GM23248 (cell line): ENCODE data around the gene FAM174C.

Experiments
- EZH2 ChIP-seq: fragments of 200-600 bp; sonication (generic); IDR thresholded peaks from 2 replicates; pipeline ENCODE4 v1.6.1; 2018; ENCODE audit warnings: antibody characterized with exemption, mild to moderate bottlenecking; ENCODE audit not compliant: insufficient read depth, poor library complexity, severe bottlenecking
- EZH2phosphoT487 ChIP-seq: fragments of 200-600 bp; sonication (generic); IDR thresholded peaks from 2 replicates; pipeline ENCODE4 v1.6.1; 2018; ENCODE audit warnings: antibody characterized with exemption, moderate library complexity, mild to moderate bottlenecking, low read depth; ENCODE audit not compliant: insufficient read depth

- no peak for TF ChIP-seq EZH2
- no peak for TF ChIP-seq EZH2phosphoT487
These were observed 25.3 kb upstream of the FAM174C start for GRCh38 chr19:1249990-1250436.
